Epithelial cell of esophagus (primary cell): ENCODE results near the gene IGFBP3.
"Not testable (repeated sequence)": the region's sequence is repeated elsewhere in the genome, so short reads cannot be mapped to it uniquely, and the experiment has no call there.

Source experiments
- DNase-seq: peaks from one replicate; pipeline ENCODE4 v3.0.0; 2010; ENCODE audit warnings: low read depth
- H3K4me3 ChIP-seq: 2 replicates; pipeline ENCODE4 v1.5.1; 2011; ENCODE audit warnings: mild to moderate bottlenecking, low read length, control low read depth
- CTCF ChIP-seq: IDR thresholded peaks from 2 replicates; pipeline ENCODE4 v1.5.1; 2011; ENCODE audit warnings: low read depth, mild to moderate bottlenecking, low read length, control low read depth, inconsistent platforms; ENCODE audit not compliant: insufficient read depth; ENCODE audit errors: missing control alignments

IGFBP3 gene

GRCh38 chr7:45962861-45963260 lies 41.8 kb upstream of the IGFBP3 start:
- no peak for TF ChIP-seq CTCF
- no peak overlapping the region for H3K4me3 ChIP-seq
- DNase-seq, result no peak

GRCh38 chr7:45957721-45958120 lies 36.6 kb upstream of the IGFBP3 start:
- no peak for DNase-seq
- TF ChIP-seq CTCF, result no peak
- H3K4me3 ChIP-seq, result no peak overlapping the region

GRCh38 chr7:45955286-45955685 lies 34.2 kb upstream of the IGFBP3 start:
- no peak for TF ChIP-seq CTCF
- no peak overlapping the region for H3K4me3 ChIP-seq
- no peak for DNase-seq

GRCh38 chr7:45953055-45953454 lies 32.0 kb upstream of the IGFBP3 start:
- not testable (repeated sequence) for DNase-seq, H3K4me3 ChIP-seq

GRCh38 chr7:45944058-45944457 lies 23.0 kb upstream of the IGFBP3 start:
- TF ChIP-seq CTCF, result no peak
- no peak overlapping the region for H3K4me3 ChIP-seq
- DNase-seq, result no peak

GRCh38 chr7:45940939-45941338 lies 19.9 kb upstream of the IGFBP3 start:
- no peak overlapping the region for H3K4me3 ChIP-seq
- no peak for TF ChIP-seq CTCF
- DNase-seq, result no peak

- H3K4me3 ChIP-seq, DNase-seq: not testable (repeated sequence)
Measured at GRCh38 chr7:45940237-45940781, 19.2 kb upstream of the IGFBP3 start.

- no peak for DNase-seq
- no peak for TF ChIP-seq CTCF
Measured at GRCh38 chr7:45939574-45939973, 18.5 kb upstream of the IGFBP3 start.

More at GRCh38 chr7:45939574-45939973, 18.5 kb upstream of the IGFBP3 start:
- no peak overlapping the region for H3K4me3 ChIP-seq
